ENCODE measurements around the gene GAPDHS.

Gene GAPDHS

GRCh38 chr19:35511337-35511736 is 21.9 kb upstream of the GAPDHS start:
- no peak for DNase-seq (ENCODE audit: low spot score)

DNA sequence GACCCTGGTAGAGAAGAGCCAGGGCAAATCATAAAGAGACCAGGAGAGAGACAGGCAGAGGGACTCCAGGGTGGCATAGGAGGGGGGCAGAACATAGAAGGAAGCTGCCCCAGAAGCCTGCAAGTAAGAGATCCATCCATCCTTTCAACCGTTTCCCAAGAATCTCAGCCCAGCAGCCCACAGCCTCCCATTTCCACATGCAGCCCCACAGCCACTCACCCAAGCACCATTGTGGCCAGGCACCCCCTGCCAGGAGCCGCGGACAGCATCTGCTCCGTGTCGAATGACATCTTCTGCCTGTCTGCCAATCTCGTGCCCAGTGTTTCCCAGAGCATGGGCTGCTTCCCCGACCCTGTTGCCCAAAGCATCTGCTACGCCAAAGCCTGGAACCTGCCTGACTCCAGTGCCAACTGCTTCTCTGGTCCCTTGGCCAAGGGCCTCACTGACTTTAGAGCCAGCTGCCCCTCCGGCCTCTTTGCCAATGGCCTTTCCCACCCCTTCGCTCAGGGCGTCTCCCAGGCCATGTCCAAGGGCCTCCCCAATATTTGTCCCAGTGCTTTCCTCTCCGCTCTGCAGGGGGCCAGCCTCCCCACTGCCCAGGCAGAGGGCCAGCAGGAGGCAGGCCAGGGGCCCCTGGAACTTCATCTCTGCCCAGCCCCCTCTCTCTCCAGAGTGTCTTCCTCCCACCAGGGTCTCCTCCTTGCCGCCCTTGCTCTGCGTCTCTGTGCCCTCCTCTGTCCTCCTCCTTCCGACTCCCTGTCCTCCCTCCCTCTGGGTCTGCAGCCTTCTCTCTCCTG is 20.2 kb upstream of the GAPDHS start:
- DNase-seq (ENCODE audit: low spot score) = no peak

- no peak for DNase-seq (ENCODE audit: low spot score)
These were observed 19.5 kb upstream of the GAPDHS start, which contains the start of gene DMKN for GRCh38 chr19:35513628-35514281. Gene DMKN (minus strand): TSS chr19:35513649. CDS start chr19:35513475, 174 bp downstream.

- DNase-seq (ENCODE audit: low spot score) = no peak
These were observed 18.9 kb upstream of the GAPDHS start for GRCh38 chr19:35514282-35514809.

- no peak for DNase-seq (ENCODE audit: low spot score)
These were observed 16.9 kb upstream of the GAPDHS start for GRCh38 chr19:35516310-35516709.

DNA sequence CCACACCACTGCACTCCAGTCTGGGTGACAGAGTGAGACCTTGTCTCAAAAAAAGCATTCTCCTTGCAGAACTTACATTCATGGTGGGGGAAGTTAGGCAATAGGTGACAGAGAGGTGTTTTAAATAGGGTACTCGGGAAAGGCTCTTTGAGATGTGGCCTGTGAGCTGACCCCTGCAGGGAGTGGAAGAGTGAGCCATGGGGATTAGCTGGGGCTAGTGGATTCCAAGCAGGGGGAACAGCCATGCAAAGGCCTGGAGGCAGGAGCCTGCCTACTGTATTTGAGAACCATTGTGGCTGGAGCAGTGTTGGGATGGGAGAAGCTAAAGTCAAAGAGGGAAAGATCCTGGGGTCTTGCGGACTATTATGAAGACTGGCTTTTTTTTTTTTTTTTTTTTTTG is 15.9 kb upstream of the GAPDHS start:
- no peak for DNase-seq (ENCODE audit: low spot score)

- DNase-seq (ENCODE audit: low spot score) = no peak
These were observed 14.9 kb upstream of the GAPDHS start for GRCh38 chr19:35518313-35518712.

- DNase-seq (ENCODE audit: low spot score) = no peak
These were observed 14.0 kb upstream of the GAPDHS start for GRCh38 chr19:35519291-35519690.

- no peak for DNase-seq (ENCODE audit: low spot score)
These were observed 12.0 kb upstream of the GAPDHS start for GRCh38 chr19:35521124-35521743.

DNA sequence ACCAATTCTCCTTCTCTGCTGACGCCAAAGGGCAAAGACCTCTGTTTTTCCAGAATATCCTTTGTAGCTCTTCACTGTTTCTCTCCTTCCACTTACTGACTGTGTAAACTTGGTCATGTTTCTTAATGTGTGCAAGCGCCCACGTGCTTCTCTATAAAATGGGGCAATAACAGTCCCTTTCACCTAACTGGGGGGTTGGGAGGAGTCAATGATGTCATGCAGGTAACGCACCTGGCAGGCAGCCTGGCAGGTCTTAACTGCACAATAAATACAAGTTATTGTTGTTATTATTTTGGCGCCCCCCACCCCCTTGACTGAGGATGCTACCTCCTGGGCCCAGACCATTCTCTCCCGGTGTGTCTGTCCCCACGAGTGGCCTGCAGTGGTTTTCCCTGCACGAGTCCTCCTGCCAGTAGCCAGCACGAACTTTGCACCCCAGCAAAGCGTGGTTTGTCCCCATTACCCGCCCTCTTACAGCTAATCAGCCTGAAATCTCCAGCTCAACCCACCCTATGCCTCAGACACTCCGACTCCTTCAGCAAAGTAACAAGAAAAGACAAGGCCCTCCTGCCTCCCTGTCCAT is 10.4 kb upstream of the GAPDHS start:
- no peak for DNase-seq (ENCODE audit: low spot score)

DNA sequence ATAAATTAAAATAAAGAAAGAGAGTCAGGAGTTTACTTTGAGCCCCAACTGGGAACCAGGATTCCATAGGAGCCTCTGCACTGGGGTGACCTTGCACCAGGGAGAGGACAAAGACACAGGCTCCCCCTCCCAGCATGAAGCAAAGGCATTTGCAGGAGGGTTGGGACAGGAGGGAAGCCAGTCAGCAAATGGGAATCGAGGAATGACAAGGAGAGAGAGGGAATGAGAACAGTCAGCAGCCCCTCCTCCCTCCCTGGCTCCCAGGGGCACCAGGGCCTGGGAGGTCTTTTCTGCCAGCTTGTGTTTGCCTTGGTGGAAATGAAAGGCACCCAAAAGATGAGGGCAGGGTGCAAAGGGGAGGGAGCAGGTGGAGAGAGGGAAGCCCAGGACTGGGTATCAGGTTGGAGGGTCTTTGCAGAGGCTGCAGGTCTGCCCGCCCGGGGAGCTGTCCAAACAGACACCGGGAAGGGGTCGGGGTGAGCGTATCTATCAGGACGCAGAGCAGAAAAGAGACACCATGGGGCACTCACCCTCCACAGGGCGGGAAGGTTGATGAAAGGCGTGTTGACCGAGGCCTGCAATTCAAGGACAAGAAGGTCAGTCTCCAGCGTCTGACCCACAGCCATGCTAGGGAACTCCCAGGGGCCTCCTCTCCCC is 8.9 kb upstream of the GAPDHS start:
- DNase-seq (ENCODE audit: low spot score) = no peak

- no peak for DNase-seq (ENCODE audit: low spot score)
These were observed 7.4 kb upstream of the GAPDHS start for GRCh38 chr19:35525873-35526272.

DNA sequence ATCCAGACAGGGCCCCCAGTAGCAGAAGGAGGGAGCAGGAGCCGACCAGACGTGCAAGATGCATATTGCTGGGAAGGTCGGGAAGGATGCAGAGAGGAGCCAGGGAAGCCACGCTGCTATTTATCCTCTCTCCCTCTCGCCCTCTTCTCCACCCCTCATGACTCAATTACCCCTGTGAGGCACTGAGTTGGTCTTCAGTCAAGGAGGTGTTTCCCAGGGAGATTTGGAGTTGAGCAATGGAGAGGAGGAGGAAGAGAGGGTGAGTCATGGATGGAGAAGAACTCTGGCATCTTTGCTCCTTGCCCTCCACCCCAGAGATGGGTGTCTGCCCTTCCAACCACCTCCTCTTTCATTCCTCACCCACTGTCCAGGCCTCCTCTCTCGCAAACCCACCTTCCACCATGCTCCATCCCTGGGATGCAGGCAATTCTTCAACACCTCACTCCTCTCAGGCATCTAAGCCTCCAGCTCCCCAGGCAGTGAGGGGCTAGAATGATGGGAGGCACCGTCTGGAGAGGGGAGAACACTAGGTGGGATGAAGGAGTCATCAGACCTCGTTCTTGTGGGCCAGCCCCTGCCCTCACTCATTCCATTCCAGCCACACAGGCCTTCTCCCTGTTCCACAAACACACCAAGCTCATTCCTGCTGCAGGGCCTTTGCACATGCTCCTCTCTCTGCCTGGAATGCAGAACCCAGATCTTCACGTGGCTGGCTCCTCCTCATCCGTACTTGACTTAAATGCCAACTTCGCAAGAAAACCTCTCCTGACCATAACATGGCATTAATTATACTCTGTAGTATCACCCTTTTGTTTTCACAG is 4.8 kb upstream of the GAPDHS start, which contains the start of gene SBSN:
TSS of gene SBSN (minus strand) at position 94 of the 821 bp plus-strand sequence. CDS start at position 64, 30 bp downstream.
- no peak for DNase-seq (ENCODE audit: low spot score)

- DNase-seq (ENCODE audit: low spot score) = no peak
These were observed 3.7 kb upstream of the GAPDHS start for GRCh38 chr19:35529241-35530218.

DNA sequence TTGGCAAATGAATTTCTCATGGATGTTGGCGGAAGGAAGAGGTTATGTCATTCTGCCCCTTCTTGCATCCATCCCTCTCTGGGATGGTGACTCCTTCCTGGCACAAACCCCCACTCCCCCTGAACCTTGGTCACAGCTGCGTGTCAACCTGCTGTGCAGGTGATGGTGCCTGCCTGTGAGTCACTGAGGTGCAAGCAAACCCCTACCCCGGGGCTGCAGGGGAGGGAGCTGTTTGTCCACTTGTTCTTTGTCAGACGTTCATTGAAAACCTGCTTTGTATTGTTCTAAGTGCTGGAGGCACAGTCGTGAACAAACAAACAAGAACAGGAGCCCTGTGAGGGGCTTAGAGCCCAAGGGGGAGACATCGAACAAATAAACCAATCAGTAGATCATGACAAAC is 2.0 kb upstream of the GAPDHS start:
- no peak for DNase-seq (ENCODE audit: low spot score)

GRCh38 chr19:35533822-35534392 is 651 bp downstream of the GAPDHS start:
- DNase-seq (ENCODE audit: low spot score) = no peak

DNA sequence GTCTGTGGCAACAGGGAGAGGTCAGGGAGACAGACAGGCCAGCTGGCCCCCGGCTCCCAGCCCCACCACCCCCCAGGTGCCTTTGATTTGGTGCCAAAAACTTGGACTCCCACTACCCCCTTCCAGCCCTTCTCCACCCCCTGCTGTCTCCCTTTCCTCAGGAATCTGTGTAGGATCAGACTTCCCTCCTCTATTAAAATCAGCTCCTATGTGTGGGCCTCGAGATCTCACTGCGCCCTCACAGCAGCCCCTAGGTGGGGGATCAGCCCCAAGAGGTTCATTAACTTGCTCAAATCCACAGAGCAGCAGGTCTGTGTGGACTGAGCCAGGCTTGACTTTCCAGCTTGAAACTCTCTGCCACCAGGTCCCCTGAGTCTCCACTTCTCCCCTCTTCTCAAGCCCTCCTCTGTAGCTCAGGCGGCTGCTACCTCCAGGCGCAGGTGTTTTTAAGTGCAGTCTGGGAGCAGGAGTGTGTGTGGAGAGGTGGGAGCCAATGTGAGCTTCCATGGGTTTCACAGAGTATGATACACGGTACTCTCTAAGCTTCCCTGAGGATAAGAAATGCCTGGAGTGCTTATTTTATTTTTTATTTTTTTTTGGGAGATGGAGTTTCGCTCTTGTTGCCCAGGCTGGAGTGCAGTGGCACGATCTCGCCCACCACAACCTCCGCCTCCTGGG is 1.7 kb downstream of the GAPDHS start:
- no peak for DNase-seq (ENCODE audit: low spot score)

GRCh38 chr19:35539314-35539713 is 6.1 kb downstream of the GAPDHS start:
- DNase-seq (ENCODE audit: low spot score) = no peak

GRCh38 chr19:35539850-35540249 is 6.6 kb downstream of the GAPDHS start:
- DNase-seq (ENCODE audit: low spot score) = no peak
